Cardiac muscle cell (in vitro differentiated cells and primary cell): Measurements from ENCODE around the gene TMSB15C. TPM values are rescaled to one million over a fixed set of nuclear protein-coding genes. Genes with fewer than 3 reads are reported as not detected.
A peak's percentile ranks its signal among the peaks of the same experiment; 100 is the strongest.
"Not testable (repeated sequence)": the region's sequence is repeated elsewhere in the genome, so short reads cannot be mapped to it uniquely, and the experiment has no call there.

Experiments used
- DNase-seq, 2 donors: peaks; one replicate each; pipeline versions ENCODE4 v3.0.0 to v3.0.0-alpha.2; 2010 to 2017; ENCODE audit warnings: low read depth in 1 of 2, low spot score in 1 of 2
- H3K27ac ChIP-seq: fragments of 200-600 bp; sonication (generic); 2 replicates; pipeline ENCODE4 v1.5.1; 2016
- H3K27me3 ChIP-seq: fragments of 200-600 bp; sonication (generic); 2 replicates; pipeline ENCODE4 v1.6.0; 2016; ENCODE audit warnings: control low read depth
- H3K36me3 ChIP-seq: fragments of 200-600 bp; sonication (generic); 2 replicates; pipeline ENCODE4 v1.5.1; 2016; ENCODE audit warnings: control low read depth
- H3K4me1 ChIP-seq: fragments of 200-600 bp; sonication (generic); 2 replicates; pipeline ENCODE4 v1.8.1; 2017; ENCODE audit warnings: low read depth, mild to moderate bottlenecking, mixed run types
- H3K4me3 ChIP-seq: fragments of 200-600 bp; sonication (generic); 2 replicates; pipeline ENCODE4 v1.5.1; 2016; ENCODE audit warnings: mild to moderate bottlenecking
- H3K9me3 ChIP-seq: fragments of 200-600 bp; sonication (generic); 2 replicates; pipeline ENCODE4 v1.5.1; 2017; ENCODE audit warnings: low read depth, mild to moderate bottlenecking, control low read depth
- polyA plus RNA-seq: library from polyadenylated mRNA; unstranded; fragments of >200 nt; fragmentation: Nextera tagmentation; extraction: Ambion mirVana; gene quantifications from 2 replicates; pipeline ENCODE4 v1.2.1, GENCODE V29; 2016
- total RNA-seq: library from RNA; depleted of rRNA; stranded (reverse); fragments of >200 nt; gene quantifications from 2 replicates; pipeline ENCODE4 v1.2.3, GENCODE V29; 2016
- TF ChIP-seq, protein P1 (sequence below): IDR thresholded peaks from 2 replicates; pipeline ENCODE4 v1.5.1; 2012; ENCODE audit warnings: low read depth, mild to moderate bottlenecking, low read length

Gene TMSB15C
- 6.2 and 9.2 TPM in 2 replicates for total RNA-seq
- polyA plus RNA-seq, result 3.3 and 3.8 TPM in 2 replicates

DNA sequence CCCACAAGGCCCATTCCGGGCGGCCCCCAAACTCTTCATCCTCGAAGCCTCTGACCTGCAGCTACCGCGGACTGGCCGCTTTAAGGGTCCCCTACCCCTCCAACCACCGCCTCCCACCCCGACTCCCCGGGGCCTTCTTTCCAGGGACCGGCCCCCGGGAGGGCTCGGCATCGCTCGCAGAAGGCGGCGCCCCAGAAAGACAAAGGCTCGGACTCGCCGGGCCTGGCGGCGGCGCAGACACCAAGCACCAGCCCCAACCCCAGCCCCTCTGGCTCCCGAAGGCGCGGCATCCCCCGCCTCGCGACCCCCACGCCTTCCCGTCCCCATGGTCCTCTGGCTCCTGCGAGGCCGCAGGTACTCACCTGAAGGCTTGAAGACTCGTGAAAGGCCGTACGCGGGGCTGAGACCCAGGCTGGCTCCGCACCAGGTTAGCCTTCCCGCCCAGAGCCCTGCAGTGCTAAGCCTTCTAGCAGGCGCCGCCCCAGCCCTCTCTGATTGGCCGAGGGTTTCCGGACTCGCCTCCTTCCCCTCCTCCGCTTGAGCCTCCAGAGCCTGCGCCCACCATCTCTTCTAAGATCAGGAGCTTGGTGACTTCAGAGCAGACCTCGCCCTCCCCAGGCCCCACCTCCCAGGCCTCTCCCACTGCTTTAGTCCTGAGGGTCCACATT, at the start of gene TMSB15C:
TSS of gene TMSB15C (minus strand) at position 459 of the 668 bp plus-strand sequence.
- not testable (repeated sequence) for H3K4me1 ChIP-seq, H3K9me3 ChIP-seq, H3K36me3 ChIP-seq, DNase-seq, H3K27me3 ChIP-seq, H3K27ac ChIP-seq, H3K4me3 ChIP-seq

DNA sequence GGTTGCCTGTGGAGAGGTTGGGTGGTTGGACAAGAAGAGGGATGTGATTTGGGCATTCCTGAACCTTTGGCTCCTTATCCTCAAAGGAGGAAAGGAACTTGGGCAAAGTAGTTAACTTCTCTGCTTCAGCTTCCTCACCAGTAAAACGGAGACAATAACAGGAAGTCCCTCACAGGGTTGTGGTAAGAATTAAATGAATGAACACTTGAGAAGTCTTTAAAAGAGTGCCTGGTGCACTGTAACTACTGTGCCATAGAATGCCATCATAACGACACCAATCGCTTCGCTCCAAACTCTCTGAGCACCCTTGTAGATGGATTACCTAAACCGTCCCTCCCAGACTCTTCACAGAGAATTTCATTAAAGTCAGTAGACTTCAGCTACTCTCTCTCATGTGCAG, 46.8 kb upstream of the TMSB15C start:
- peaks cover 2% of the 10 kb centered on the region for H3K27me3 ChIP-seq
- no peak for DNase-seq
- H3K4me3 ChIP-seq, result no peak overlapping the region
- H3K9me3 ChIP-seq, result no peaks in the 10 kb centered on the region
- TF ChIP-seq, protein P1, sequence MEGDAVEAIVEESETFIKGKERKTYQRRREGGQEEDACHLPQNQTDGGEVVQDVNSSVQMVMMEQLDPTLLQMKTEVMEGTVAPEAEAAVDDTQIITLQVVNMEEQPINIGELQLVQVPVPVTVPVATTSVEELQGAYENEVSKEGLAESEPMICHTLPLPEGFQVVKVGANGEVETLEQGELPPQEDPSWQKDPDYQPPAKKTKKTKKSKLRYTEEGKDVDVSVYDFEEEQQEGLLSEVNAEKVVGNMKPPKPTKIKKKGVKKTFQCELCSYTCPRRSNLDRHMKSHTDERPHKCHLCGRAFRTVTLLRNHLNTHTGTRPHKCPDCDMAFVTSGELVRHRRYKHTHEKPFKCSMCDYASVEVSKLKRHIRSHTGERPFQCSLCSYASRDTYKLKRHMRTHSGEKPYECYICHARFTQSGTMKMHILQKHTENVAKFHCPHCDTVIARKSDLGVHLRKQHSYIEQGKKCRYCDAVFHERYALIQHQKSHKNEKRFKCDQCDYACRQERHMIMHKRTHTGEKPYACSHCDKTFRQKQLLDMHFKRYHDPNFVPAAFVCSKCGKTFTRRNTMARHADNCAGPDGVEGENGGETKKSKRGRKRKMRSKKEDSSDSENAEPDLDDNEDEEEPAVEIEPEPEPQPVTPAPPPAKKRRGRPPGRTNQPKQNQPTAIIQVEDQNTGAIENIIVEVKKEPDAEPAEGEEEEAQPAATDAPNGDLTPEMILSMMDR, result no peak
- no peaks in the 10 kb centered on the region for H3K4me1 ChIP-seq
- H3K27ac ChIP-seq, result no peak overlapping the region
- no peaks in the 10 kb centered on the region for H3K36me3 ChIP-seq

DNA sequence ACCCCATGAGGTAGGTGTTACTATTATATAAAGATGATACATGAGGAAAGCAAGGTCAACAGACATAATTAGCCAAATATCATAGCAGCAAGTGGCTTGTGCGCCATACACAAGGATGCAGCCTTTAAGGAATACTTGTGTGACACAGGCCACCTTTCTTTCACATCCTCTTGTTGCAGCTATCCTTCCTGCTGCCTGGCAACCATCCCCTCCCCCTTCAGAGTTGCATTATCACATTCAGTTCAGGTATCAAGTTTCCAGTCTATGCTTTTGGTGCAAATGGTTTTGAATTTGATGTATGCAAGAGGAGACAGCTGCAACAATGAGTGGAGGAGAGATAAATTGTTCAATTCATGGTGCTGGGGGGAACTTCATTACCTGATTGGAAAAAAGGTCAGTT, 42.7 kb upstream of the TMSB15C start:
- no peak overlapping the region for H3K4me3 ChIP-seq
- H3K27ac ChIP-seq, result no peak overlapping the region
- H3K9me3 ChIP-seq, result no peaks in the 10 kb centered on the region
- H3K27me3 ChIP-seq, result peaks cover 2% of the 10 kb centered on the region
- DNase-seq, result no peak
- no peaks in the 10 kb centered on the region for H3K4me1 ChIP-seq
- TF ChIP-seq, protein P1, result no peak
- H3K36me3 ChIP-seq, result no peaks in the 10 kb centered on the region

DNA sequence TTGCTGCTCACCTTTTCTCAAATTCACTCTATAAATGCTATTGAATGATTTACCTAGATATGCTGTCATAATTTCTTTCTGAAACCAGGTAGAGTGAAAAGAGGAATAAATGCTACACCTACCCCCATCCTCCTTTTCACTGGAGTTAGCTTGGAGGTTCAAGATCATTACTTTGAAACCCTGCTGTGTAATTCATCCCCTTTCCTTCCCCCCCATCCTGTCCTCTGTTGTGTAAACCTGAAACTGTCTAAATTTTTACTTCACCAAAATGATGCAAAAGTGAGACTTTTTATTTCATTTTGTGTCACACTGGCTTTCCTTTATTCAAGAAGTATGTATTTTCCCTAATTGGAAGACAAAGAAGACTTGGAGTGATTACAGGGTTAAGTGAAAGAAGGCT, 41.7 kb upstream of the TMSB15C start:
- DNase-seq, result no peak
- Histone ChIP-seq H3K4me1 (no peaks in the 10 kb centered on the region), H3K9me3 (no peaks in the 10 kb centered on the region), H3K27me3 (peaks cover 2% of the 10 kb centered on the region), H3K36me3 (no peaks in the 10 kb centered on the region), H3K27ac (no peak overlapping the region), H3K4me3 (no peak overlapping the region)
- TF ChIP-seq, protein P1, result no peak

DNA sequence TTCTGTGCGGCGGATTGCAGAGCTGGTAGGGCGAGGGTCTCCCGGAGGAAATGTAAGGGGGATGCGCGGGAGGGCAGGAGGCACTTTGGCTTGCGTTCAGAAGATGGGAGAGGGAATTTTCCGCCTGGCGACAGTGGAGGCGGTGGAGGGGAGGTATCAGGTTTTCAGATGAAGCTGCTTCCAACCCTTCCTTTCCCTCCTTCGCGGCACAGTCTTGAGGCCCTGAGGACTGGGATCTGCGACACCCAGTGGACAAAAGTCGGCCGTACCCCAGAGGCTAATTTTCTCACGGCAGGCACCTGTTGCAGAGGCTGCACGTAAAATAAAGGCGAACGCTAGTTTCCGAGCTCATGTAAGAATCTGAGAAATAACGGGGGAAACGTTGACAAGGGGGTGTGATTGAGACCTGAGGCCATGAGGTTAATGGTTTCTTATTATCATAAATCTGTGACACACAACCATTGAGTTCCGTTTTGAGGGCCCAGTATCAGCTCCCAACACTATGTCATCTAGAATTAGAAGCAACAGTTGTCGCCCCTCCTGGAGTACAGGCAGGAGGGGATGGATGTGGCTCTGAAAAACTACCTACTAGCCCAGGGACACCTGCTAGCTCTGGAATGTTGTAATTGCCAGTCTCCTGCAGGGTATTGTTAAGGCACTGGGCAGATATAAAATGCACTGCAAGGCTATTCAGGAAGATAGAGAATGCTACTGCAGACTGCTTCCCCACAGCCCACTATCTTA, 37.4 kb upstream of the TMSB15C start:
- Histone ChIP-seq H3K36me3 (no peaks in the 10 kb centered on the region), H3K27ac (no peak overlapping the region), H3K4me1 (no peaks in the 10 kb centered on the region), H3K9me3 (no peaks in the 10 kb centered on the region), H3K27me3 (peaks cover under 1% of the 10 kb centered on the region), H3K4me3 (peak overlapping the region; percentile 47)
- DNase-seq, result peak; percentile 55 to 84
- TF ChIP-seq, protein P1, result peak; percentile 47

DNA sequence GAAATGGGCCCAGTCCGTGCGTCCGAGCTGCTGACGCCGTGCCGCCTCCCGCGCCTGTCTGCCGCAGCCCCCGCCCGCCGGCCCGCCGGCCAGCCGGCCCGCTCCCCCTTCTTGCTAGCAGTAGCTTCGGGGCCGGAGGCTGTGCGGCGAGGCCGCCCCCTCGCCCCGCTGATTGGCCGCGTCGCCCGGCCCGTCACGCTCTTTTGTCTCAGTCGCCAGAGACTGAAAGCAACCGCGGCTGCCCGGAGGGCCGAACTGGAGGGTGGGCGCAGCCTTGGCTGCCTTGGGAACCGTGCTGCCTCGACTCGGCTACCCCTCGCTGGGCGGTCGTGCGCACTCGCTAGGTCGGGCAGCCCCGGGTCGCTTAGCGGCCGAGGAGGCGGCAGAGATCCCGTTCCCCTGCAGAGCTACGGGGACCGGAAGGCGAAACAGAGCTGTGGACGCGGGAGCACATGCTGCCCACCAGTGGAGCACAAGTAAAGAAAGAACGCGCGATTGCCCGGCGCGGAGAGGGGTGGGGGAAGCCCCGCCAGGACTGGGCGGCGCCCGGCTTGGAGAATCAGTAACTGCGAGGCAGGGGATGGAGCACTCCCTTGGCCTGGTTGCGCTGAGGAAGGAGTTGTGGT, 36.4 kb upstream of the TMSB15C start, which contains the start of gene ZCCHC18:
TSS of gene ZCCHC18 (plus strand) at position 198 of the 626 bp plus-strand sequence. CDS start 1,589 bp downstream, outside the sequence.
- peak; percentile 67 to 88 for DNase-seq
- TF ChIP-seq, protein P1, result no peak
- Histone ChIP-seq H3K27me3 (no peaks in the 10 kb centered on the region), H3K27ac (peak within 1 kb of the TSS; percentile 41), H3K4me3 (peak within 1 kb of the TSS; percentile 47), H3K36me3 (no peaks in the 10 kb centered on the region), H3K4me1 (no peaks in the 10 kb centered on the region), H3K9me3 (no peaks in the 10 kb centered on the region)

DNA sequence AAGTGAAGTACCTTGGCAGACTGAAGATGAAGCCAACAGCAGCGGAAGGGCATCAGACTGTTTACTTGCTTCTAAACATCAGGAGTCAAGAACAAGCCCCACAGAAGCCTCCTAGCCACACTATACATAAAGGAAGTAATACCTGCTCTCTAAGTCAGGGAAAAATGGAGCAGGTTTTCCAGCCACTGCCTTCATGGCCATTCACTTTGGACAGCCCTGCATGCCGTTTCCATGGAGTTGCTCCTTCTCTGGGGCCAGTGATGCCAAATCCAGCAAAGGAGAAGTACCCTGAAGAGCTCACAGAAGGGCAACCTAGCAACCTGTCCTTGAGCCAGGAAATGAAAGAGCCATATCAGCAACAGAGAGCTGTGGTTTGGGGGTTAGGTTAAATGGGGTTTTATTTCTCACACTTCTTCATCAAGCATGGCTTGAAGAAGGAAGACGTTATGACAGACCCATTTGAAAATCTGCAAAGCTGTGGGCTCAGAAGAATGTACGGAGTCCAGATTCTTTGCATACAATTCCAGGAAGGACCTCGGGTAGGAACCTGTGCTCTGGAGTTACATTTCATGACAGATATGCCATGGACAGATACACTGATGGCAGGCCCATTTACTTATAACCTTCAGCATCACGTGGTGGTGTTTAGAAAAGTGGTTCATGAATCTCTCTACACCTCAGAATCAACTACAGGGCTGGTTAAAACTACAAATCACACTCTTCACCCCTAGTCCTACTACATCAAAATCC, 34.6 kb upstream of the TMSB15C start:
- H3K27me3 ChIP-seq, H3K4me3 ChIP-seq, H3K9me3 ChIP-seq, H3K4me1 ChIP-seq, DNase-seq, H3K36me3 ChIP-seq, H3K27ac ChIP-seq: not testable (repeated sequence)
